SK-N-SH treated with all-trans-retinoic acid at 6 μM for 48 hours (cell line): ENCODE results near the gene SMAD3.

Experiments
- ATAC-seq: fragments of 200-7000 bp; cut with Tn5 transposase; 3 replicates; pipeline ENCODE4 v1.9.1; 2020; ENCODE audit warnings: mild to moderate bottlenecking, moderate library complexity
- ARNTL ChIP-seq: fragments of 450-650 bp; formaldehyde crosslinking; IDR thresholded peaks from 2 replicates; pipeline ENCODE4 v1.5.0; 2020; ENCODE audit warnings: low read depth, mild to moderate bottlenecking, moderate library complexity, borderline replicate concordance
- BACH2 ChIP-seq: fragments of 250-450 bp; sonication (Bioruptor Pico); IDR thresholded peaks from 2 replicates; pipeline ENCODE4 v1.9.0; 2021; ENCODE audit warnings: mild to moderate bottlenecking, borderline replicate concordance
- CSDC2 ChIP-seq: fragments of 250-450 bp; sonication (Bioruptor Pico); IDR thresholded peaks from 2 replicates; pipeline ENCODE4 v1.5.0; 2020; ENCODE audit warnings: mild to moderate bottlenecking, moderate library complexity
- OSR1 ChIP-seq: fragments of 250-450 bp; sonication (Bioruptor Pico); IDR thresholded peaks from 2 replicates; pipeline ENCODE4 v1.8.0; 2022; ENCODE audit warnings: moderate library complexity, mild to moderate bottlenecking, inconsistent platforms
- PPARA ChIP-seq: fragments of 250-450 bp; sonication (Bioruptor Pico); IDR thresholded peaks from 2 replicates; pipeline ENCODE4 v1.5.0; 2020; ENCODE audit warnings: mild to moderate bottlenecking, borderline replicate concordance
- RARB ChIP-seq: fragments of 250-450 bp; sonication (Bioruptor Pico); IDR thresholded peaks from 2 replicates; pipeline ENCODE4 v1.8.0; 2021; ENCODE audit warnings: mild to moderate bottlenecking, moderate library complexity
- SNAI2 ChIP-seq: fragments of 250-450 bp; sonication (Bioruptor Pico); IDR thresholded peaks from 2 replicates; pipeline ENCODE4 v1.5.0; 2020; ENCODE audit warnings: mild to moderate bottlenecking, moderate library complexity
- TCF4 ChIP-seq: fragments of 250-450 bp; sonication (Bioruptor Pico); IDR thresholded peaks from 2 replicates; pipeline ENCODE4 v1.8.0; 2021; ENCODE audit warnings: mild to moderate bottlenecking, moderate library complexity, borderline replicate concordance
- TOX ChIP-seq: fragments of 250-450 bp; sonication (Bioruptor Pico); IDR thresholded peaks from 2 replicates; pipeline ENCODE4 v1.8.0; 2021; ENCODE audit warnings: mild to moderate bottlenecking, moderate library complexity, borderline replicate concordance
- ZC3H10 ChIP-seq: fragments of 250-450 bp; sonication (Bioruptor Pico); IDR thresholded peaks from 2 replicates; pipeline ENCODE4 v1.5.1; 2021; ENCODE audit warnings: mild to moderate bottlenecking, moderate library complexity
- ZFP3 ChIP-seq: fragments of 250-450 bp; sonication (Bioruptor Pico); IDR thresholded peaks from 2 replicates; pipeline ENCODE4 v1.5.0; 2020; ENCODE audit warnings: mild to moderate bottlenecking, moderate library complexity
- ZFP30 ChIP-seq: fragments of 450-650 bp; formaldehyde crosslinking; IDR thresholded peaks from 2 replicates; pipeline ENCODE4 v1.5.0; 2022; ENCODE audit warnings: mild to moderate bottlenecking, moderate library complexity
- ZNF565 ChIP-seq: fragments of 450-650 bp; formaldehyde crosslinking; conservative IDR thresholded peaks from 2 replicates; pipeline ENCODE4 v1.5.0; 2020; ENCODE audit warnings: low read depth, mild to moderate bottlenecking, moderate library complexity
- TF ChIP-seq, protein P1 (sequence below): fragments of 250-450 bp; sonication (Bioruptor Pico); IDR thresholded peaks from 2 replicates; pipeline ENCODE4 v1.8.0; 2020; ENCODE audit warnings: mild to moderate bottlenecking, moderate library complexity, borderline replicate concordance
- TF ChIP-seq, protein P2 (sequence below): fragments of 250-450 bp; sonication (Bioruptor Pico); IDR thresholded peaks from 2 replicates; pipeline ENCODE4 v1.5.1; 2020; ENCODE audit warnings: low read depth, mild to moderate bottlenecking, moderate library complexity
- TF ChIP-seq, protein P3 (sequence below): fragments of 250-450 bp; sonication (Bioruptor Pico); IDR thresholded peaks from 2 replicates; pipeline ENCODE4 v1.5.1; 2021; ENCODE audit warnings: mild to moderate bottlenecking, moderate library complexity

Gene SMAD3

GRCh38 chr15:67079361-67079760, 14.0 kb downstream of the SMAD3 start:
- TF ChIP-seq PPARA (CRISPR knock-in tag) (no peak), OSR1 (CRISPR knock-in tag) (no peak), ZC3H10 (CRISPR knock-in tag) (no peak), RARB (no peak), ZNF565 (no peak), BACH2 (CRISPR knock-in tag) (no peak), ZFP3 (CRISPR knock-in tag) (no peak), ZFP30 (CRISPR knock-in tag) (no peak), TCF4 (CRISPR knock-in tag) (no peak), SNAI2 (CRISPR knock-in tag) (no peak), TOX (no peak)
- TF ChIP-seq, protein P1, sequence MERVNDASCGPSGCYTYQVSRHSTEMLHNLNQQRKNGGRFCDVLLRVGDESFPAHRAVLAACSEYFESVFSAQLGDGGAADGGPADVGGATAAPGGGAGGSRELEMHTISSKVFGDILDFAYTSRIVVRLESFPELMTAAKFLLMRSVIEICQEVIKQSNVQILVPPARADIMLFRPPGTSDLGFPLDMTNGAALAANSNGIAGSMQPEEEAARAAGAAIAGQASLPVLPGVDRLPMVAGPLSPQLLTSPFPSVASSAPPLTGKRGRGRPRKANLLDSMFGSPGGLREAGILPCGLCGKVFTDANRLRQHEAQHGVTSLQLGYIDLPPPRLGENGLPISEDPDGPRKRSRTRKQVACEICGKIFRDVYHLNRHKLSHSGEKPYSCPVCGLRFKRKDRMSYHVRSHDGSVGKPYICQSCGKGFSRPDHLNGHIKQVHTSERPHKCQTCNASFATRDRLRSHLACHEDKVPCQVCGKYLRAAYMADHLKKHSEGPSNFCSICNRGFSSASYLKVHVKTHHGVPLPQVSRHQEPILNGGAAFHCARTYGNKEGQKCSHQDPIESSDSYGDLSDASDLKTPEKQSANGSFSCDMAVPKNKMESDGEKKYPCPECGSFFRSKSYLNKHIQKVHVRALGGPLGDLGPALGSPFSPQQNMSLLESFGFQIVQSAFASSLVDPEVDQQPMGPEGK (CRISPR knock-in tag): no peak
- TF ChIP-seq, protein P2, sequence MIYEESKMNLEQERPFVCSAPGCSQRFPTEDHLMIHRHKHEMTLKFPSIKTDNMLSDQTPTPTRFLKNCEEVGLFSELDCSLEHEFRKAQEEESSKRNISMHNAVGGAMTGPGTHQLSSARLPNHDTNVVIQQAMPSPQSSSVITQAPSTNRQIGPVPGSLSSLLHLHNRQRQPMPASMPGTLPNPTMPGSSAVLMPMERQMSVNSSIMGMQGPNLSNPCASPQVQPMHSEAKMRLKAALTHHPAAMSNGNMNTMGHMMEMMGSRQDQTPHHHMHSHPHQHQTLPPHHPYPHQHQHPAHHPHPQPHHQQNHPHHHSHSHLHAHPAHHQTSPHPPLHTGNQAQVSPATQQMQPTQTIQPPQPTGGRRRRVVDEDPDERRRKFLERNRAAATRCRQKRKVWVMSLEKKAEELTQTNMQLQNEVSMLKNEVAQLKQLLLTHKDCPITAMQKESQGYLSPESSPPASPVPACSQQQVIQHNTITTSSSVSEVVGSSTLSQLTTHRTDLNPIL (CRISPR knock-in tag): no peak
- no peak for ATAC-seq

DNA sequence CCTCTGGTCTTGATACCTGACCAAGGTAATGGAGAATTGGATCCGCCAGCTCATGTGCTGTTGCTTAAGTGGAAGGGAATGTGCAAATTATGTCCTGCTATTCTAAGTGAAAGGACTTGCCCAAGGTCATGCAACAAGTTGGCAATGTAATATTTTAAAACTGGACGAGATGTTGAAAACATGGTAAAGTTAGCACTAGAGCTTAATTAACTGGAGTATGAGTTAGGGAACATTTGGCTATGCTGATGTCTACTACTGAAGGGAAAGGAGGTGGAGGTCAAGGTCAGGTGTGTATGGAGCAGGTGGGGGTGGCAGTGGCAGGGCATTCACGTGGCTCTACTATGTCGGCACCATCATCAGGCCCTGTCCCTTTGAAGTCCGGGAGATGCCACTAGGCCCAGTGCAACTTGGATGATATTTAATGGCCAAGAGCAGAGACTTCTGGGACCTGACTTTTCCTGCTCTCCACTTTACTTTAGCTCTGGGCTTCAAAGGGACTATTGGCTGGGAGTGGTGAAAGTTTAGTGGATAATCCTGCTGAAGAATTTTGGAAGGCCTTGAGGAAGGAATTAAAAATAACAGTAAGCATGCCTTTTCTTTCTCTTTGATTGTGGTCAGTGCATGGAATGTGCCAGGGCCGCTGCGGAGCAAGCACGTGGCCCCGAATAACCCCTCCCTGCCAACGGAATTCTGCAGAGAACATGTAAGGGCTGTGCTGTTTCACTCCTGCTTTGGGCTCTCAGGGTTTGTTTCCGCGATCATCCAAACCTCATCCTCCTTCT, 14.9 kb downstream of the SMAD3 start:
- ATAC-seq: peak; percentile 56
- TF ChIP-seq CSDC2 (no peak), OSR1 (CRISPR knock-in tag) (no peak), ARNTL (no peak)

DNA sequence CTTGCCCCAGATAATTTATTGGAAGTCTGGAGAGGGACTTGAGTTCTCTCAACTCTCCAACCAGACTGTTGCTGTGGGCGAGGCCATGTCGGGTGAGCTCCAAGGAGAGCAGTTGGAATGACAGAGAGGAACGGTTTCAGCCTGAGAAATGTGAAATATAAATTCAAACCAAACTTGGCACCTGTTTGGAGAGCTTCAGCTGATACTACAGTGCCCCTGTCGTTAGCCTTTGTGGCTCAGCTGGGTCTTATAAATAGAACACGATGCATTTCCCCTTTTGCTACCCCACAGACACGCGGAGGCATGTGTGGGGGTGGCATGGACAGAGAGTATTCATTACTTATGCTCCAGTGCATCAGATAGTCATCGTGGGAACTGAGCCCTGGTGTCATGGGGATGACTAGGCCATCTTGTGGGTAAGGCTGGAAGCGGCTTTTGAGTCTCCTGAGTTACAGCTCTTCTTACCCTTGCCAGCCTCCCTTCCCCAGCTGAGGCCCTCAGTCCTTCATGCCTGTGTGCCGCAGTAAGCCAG, 15.6 kb downstream of the SMAD3 start:
- ATAC-seq: peak; percentile 8; the same call in 2 of the 3 replicates
- TF ChIP-seq ZFP3 (CRISPR knock-in tag): peak; percentile 59; the same call in 1 of the 2 replicates
- TF ChIP-seq, protein P2 (CRISPR knock-in tag): no peak
- TF ChIP-seq, protein P1 (CRISPR knock-in tag): no peak
- TF ChIP-seq TCF4 (CRISPR knock-in tag): no peak
- TF ChIP-seq RARB: no peak
- no peak for TF ChIP-seq SNAI2 (CRISPR knock-in tag)

DNA sequence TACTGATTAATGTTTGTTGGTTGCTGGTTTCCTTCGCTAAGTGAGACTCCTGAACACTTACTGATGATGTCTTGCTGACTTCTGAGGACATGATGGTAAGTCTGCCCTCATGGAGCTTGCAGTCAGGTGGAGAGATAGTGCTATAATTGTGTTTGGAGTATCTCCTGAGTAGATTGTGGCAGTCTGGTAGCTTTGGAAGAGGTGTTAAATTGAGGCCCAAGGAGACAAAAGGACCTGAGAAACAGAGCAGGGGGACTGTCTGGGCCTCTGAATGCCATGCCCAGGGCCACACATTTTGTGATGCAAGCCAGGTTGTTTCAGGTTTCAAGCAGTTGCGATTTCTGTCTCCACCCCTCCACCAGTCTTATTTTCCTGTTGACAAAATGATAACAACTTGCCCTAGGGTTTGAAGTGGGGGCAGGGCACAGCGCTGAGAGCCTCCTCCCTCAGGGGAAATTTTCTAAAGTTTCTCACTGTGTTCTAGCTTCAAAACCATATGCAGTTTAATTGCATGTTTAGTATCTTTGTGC, 16.7 kb downstream of the SMAD3 start:
- no peak for ATAC-seq
- no peak for TF ChIP-seq TOX
- no peak for TF ChIP-seq ZC3H10 (CRISPR knock-in tag)
- TF ChIP-seq, protein P3, sequence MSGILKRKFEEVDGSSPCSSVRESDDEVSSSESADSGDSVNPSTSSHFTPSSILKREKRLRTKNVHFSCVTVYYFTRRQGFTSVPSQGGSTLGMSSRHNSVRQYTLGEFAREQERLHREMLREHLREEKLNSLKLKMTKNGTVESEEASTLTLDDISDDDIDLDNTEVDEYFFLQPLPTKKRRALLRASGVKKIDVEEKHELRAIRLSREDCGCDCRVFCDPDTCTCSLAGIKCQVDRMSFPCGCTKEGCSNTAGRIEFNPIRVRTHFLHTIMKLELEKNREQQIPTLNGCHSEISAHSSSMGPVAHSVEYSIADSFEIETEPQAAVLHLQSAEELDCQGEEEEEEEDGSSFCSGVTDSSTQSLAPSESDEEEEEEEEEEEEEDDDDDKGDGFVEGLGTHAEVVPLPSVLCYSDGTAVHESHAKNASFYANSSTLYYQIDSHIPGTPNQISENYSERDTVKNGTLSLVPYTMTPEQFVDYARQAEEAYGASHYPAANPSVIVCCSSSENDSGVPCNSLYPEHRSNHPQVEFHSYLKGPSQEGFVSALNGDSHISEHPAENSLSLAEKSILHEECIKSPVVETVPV (CRISPR knock-in tag): no peak
- TF ChIP-seq, protein P2 (CRISPR knock-in tag): no peak
- TF ChIP-seq, protein P1 (CRISPR knock-in tag): no peak
- no peak for TF ChIP-seq OSR1 (CRISPR knock-in tag)
- TF ChIP-seq, all 23 proteins: peak for 0
